GM21528 (cell line): ENCODE results near the gene RSPRY1.
"Not testable (repeated sequence)": the region's sequence is repeated elsewhere in the genome, so short reads cannot be mapped to it uniquely, and the experiment has no call there.

Experiments
- ATAC-seq: cut with Tn5 transposase; IDR thresholded peaks from one replicate; pipeline ENCODE4 v1.9.1; 2021; ENCODE audit warnings: mild to moderate bottlenecking, moderate library complexity; ENCODE audit not compliant: unreplicated experiment, low FRiP score

RSPRY1 gene

GRCh38 chr16:57268804-57269800 lies 83.0 kb downstream of the RSPRY1 start:
- ATAC-seq = no peak

- no peak for ATAC-seq
Observed at GRCh38 chr16:57270221-57271062, 84.3 kb downstream of the RSPRY1 start.

GRCh38 chr16:57271063-57271345 lies 84.9 kb downstream of the RSPRY1 start:
- no peak for ATAC-seq

GRCh38 chr16:57271867-57272495 lies 85.9 kb downstream of the RSPRY1 start:
- ATAC-seq = no peak

GRCh38 chr16:57273359-57273758 lies 87.2 kb downstream of the RSPRY1 start:
- no peak for ATAC-seq

GRCh38 chr16:57273826-57274225 lies 87.7 kb downstream of the RSPRY1 start:
- no peak for ATAC-seq

GRCh38 chr16:57275946-57276345 lies 89.8 kb downstream of the RSPRY1 start:
- not testable (repeated sequence) for ATAC-seq

- ATAC-seq = no peak
Observed at GRCh38 chr16:57276596-57276995, 90.5 kb downstream of the RSPRY1 start.

GRCh38 chr16:57277586-57277985 lies 91.5 kb downstream of the RSPRY1 start:
- no peak for ATAC-seq

GRCh38 chr16:57278494-57278893 lies 92.4 kb downstream of the RSPRY1 start:
- ATAC-seq = no peak

- no peak for ATAC-seq
Observed at GRCh38 chr16:57279780-57280638, 93.9 kb downstream of the RSPRY1 start.

GRCh38 chr16:57281791-57282190 lies 95.7 kb downstream of the RSPRY1 start:
- no peak for ATAC-seq

- no peak for ATAC-seq
Observed at GRCh38 chr16:57282510-57283213, 96.5 kb downstream of the RSPRY1 start.

GRCh38 chr16:57283214-57283958 lies 97.3 kb downstream of the RSPRY1 start:
- ATAC-seq = no peak

- ATAC-seq = no peak
Observed at GRCh38 chr16:57283959-57284208, 97.8 kb downstream of the RSPRY1 start.

- no peak for ATAC-seq
Observed at GRCh38 chr16:57284209-57284951, 98.3 kb downstream of the RSPRY1 start, which contains the start of gene PLLP. Gene PLLP (minus strand): TSS chr16:57284672. CDS start chr16:57284540, 132 bp downstream.

- no peak for ATAC-seq
Observed at GRCh38 chr16:57284952-57285363, 98.8 kb downstream of the RSPRY1 start.

GRCh38 chr16:57285379-57285778 lies 99.2 kb downstream of the RSPRY1 start:
- no peak for ATAC-seq
